RWPE2 (cell line): ENCODE results near the gene RNF217.
A peak's percentile ranks its signal among the peaks of the same experiment; 100 is the strongest.

Source experiments
- ATAC-seq: fragments of 200-7000 bp; cut with Tn5 transposase; 3 replicates; pipeline ENCODE4 v1.9.1; 2021; ENCODE audit warnings: low read depth
- DNase-seq: peaks from one replicate; pipeline ENCODE4 v3.0.0-alpha.2; 2020; ENCODE audit warnings: low spot score
- H3K27ac ChIP-seq: fragments of 450-650 bp; 2 replicates; pipeline ENCODE4 v1.5.1; 2017; ENCODE audit warnings: mild to moderate bottlenecking; ENCODE audit not compliant: poor library complexity, severe bottlenecking
- H3K27me3 ChIP-seq: fragments of 250-450 bp; sonication (Bioruptor Pico); 2 replicates; pipeline ENCODE4 v1.5.1; 2021; ENCODE audit warnings: mild to moderate bottlenecking, moderate library complexity; ENCODE audit not compliant: insufficient read depth, poor library complexity, severe bottlenecking
- H3K36me3 ChIP-seq: fragments of 250-450 bp; sonication (Bioruptor Pico); 2 replicates; pipeline ENCODE4 v1.5.1; 2020; ENCODE audit warnings: low read depth, mild to moderate bottlenecking, moderate library complexity
- H3K4me1 ChIP-seq: fragments of 250-450 bp; sonication (Bioruptor Pico); 2 replicates; pipeline ENCODE4 v1.5.1; 2021; ENCODE audit warnings: mild to moderate bottlenecking, moderate library complexity; ENCODE audit not compliant: insufficient read depth, poor library complexity, severe bottlenecking
- H3K4me3 ChIP-seq: fragments of 250-450 bp; sonication (Bioruptor Pico); 2 replicates; pipeline ENCODE4 v1.5.1; 2021; ENCODE audit warnings: mild to moderate bottlenecking, moderate library complexity; ENCODE audit not compliant: severe bottlenecking
- H3K9me3 ChIP-seq: fragments of 250-450 bp; sonication (Bioruptor Pico); 2 replicates; pipeline ENCODE4 v1.5.1; 2021; ENCODE audit warnings: mild to moderate bottlenecking, moderate library complexity; ENCODE audit not compliant: severe bottlenecking
- TF ChIP-seq, protein P1 (sequence below): fragments of 450-650 bp; IDR thresholded peaks from one replicate; pipeline ENCODE4 v1.5.1; 2017; ENCODE audit warnings: mild to moderate bottlenecking, moderate library complexity; ENCODE audit not compliant: poor library complexity, severe bottlenecking

Gene RNF217

DNA sequence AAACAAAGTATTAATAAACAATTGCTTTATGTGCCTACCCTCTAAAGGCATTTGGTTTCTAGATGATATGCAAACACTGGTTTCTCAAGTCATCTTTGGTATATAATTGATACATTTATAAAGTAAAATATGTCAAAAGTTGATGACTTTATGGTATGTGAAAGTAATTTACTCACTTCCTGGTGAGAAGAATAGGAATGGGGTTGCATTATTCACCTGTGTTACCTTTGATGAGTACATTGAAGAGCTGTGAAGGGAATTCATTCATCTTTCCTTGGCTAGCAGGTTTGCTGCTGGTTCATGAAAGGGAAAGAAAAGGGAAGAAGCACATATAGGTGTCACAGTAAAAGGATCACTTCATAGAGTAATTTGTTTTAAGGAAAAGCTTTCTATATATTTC, 20.4 kb downstream of the RNF217 start:
- no peaks in the 10 kb centered on the region for H3K27me3 ChIP-seq
- TF ChIP-seq, protein P1, sequence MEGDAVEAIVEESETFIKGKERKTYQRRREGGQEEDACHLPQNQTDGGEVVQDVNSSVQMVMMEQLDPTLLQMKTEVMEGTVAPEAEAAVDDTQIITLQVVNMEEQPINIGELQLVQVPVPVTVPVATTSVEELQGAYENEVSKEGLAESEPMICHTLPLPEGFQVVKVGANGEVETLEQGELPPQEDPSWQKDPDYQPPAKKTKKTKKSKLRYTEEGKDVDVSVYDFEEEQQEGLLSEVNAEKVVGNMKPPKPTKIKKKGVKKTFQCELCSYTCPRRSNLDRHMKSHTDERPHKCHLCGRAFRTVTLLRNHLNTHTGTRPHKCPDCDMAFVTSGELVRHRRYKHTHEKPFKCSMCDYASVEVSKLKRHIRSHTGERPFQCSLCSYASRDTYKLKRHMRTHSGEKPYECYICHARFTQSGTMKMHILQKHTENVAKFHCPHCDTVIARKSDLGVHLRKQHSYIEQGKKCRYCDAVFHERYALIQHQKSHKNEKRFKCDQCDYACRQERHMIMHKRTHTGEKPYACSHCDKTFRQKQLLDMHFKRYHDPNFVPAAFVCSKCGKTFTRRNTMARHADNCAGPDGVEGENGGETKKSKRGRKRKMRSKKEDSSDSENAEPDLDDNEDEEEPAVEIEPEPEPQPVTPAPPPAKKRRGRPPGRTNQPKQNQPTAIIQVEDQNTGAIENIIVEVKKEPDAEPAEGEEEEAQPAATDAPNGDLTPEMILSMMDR: no peak
- peak overlapping the region; percentile 93 for H3K27ac ChIP-seq
- DNase-seq (no peak), ATAC-seq (peak; percentile 69)
- H3K36me3 ChIP-seq: peaks cover 37% of the 10 kb centered on the region
- no peak overlapping the region for H3K4me3 ChIP-seq
- no peaks in the 10 kb centered on the region for H3K9me3 ChIP-seq
- H3K4me1 ChIP-seq: peaks cover 57% of the 10 kb centered on the region

DNA sequence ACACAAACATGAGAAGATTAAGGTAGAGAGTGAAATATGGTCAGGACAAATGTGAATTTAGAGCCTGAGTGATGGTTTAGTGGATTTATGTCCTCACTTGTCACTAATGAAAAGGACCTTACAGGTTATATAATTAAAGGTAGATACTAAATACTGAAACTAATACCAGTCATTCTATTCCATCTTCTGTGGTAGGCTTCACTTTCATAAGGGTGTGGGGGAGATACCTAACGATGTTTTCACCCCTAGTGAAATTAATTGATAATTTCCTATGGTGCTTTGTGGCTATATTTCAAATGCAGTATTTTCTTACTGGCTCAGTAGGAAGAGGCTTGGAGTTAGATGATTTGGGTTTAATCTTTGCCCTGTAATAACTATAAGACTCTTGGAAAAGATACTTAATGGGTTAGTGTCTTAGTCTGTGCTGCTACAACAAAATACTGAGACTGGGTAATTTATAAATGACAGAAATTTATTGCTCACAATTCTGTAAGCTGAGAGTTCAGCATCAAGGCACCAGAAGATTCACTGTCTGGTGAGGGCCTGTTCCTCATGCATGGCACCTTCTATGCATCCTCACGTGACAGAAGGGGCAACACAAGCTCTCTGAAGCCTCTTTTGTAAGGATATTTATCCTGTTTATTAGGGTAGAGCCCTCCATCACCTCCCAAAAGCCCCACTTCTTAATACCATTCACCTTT, 21.3 kb downstream of the RNF217 start:
- ATAC-seq: no peak

DNA sequence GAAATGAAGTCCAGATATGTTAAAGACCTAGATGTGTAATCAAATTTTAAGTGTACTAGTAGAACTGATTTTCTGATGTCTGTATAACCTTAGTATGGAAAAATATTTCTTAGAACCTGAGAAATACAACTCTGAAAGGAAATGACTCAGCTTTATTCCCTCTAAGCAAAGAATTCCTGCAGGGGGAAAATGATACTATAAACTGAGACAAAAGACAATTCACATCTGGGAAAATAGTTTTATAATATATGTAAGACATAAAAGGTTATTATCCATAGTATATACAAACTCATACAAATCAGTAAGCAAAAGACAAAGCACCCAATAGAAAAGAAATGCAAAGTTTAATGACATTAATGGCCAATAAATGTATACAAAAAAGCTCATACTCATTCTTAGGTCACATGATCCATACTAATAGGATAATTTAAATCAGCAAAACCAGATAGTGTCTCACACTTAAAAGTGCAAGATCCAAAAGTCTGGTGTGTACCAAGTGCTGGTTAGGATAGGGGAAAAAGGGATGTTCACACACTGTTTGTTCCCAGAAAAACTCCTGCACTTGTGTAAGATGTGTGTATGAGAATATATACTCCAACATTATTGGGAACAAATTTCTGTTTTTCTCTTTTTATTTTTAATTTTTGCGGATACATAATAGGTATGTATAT, 22.6 kb downstream of the RNF217 start:
- H3K9me3 ChIP-seq: no peaks in the 10 kb centered on the region
- ATAC-seq: peak; percentile 82
- peaks cover 57% of the 10 kb centered on the region for H3K4me1 ChIP-seq
- DNase-seq: no peak
- no peaks in the 10 kb centered on the region for H3K27me3 ChIP-seq
- peaks cover 31% of the 10 kb centered on the region; the same call in 1 of the 2 replicates for H3K36me3 ChIP-seq
- peak overlapping the region; percentile 93 for H3K27ac ChIP-seq
- no peak overlapping the region for H3K4me3 ChIP-seq
- TF ChIP-seq, protein P1: no peak

More for the DNA sequence above, 21.3 kb downstream of the RNF217 start:
- Histone ChIP-seq H3K27me3 (no peaks in the 10 kb centered on the region), H3K4me3 (no peak overlapping the region), H3K27ac (peak overlapping the region; percentile 93), H3K4me1 (peaks cover 57% of the 10 kb centered on the region), H3K9me3 (no peaks in the 10 kb centered on the region), H3K36me3 (peaks cover 35% of the 10 kb centered on the region)
- no peak for DNase-seq
- TF ChIP-seq, protein P1: no peak

DNA sequence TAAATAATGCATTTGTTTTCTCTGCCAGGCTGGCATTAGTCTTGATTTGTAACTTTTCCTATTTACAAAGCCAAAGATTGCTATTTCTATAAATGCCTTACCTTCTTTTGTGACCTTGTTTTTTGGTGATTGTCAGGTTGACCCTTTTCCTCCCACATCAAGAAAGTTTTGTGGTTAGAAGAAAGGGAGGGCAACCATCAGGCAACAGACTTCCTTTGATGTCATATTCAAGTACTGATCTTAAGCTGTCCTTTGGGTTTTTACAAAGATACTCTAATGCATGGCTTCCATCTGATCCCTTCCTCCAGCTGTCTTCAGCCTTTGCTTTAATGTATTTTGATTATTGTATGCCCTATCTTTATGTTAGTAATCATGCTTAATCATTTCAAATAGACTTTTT, 23.9 kb downstream of the RNF217 start:
- ATAC-seq (no peak), DNase-seq (no peak)
- H3K36me3 ChIP-seq: peaks cover 25% of the 10 kb centered on the region; the same call in 1 of the 2 replicates
- no peak overlapping the region for H3K4me3 ChIP-seq
- H3K9me3 ChIP-seq: no peaks in the 10 kb centered on the region
- H3K4me1 ChIP-seq: peaks cover 49% of the 10 kb centered on the region
- peak overlapping the region; percentile 93 for H3K27ac ChIP-seq
- H3K27me3 ChIP-seq: no peaks in the 10 kb centered on the region
- TF ChIP-seq, protein P1: no peak

DNA sequence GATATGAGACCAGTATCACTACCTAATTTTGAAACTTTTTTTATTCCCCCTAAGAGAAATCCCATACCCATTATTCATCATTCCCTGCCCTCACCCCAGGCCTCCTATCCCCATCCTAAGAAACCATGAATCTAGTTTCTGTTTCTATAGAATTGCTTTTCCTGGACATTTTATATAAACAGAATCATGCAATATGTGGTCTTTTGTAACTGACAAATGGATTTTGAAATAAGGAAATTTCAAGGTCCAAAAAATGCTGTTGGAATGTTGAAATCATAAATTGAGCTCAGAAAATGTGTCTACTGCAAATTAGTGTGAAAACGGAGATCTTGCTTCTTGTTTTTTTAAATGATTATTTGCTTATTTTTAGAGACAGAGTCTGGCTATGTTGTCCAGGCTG, 25.1 kb downstream of the RNF217 start:
- ATAC-seq: no peak

More for the DNA sequence above, 25.1 kb downstream of the RNF217 start:
- no peak for DNase-seq
- TF ChIP-seq, protein P1: no peak
- Histone ChIP-seq H3K9me3 (no peaks in the 10 kb centered on the region), H3K27me3 (no peaks in the 10 kb centered on the region), H3K4me3 (no peak overlapping the region), H3K36me3 (peaks cover 25% of the 10 kb centered on the region; the same call in 1 of the 2 replicates), H3K27ac (no peak overlapping the region), H3K4me1 (peaks cover 48% of the 10 kb centered on the region)
